GM12875 (cell line): ENCODE results near the gene ACSBG1.
"Not testable (repeated sequence)": the region's sequence is repeated elsewhere in the genome, so short reads cannot be mapped to it uniquely, and the experiment has no call there.

Source experiments
- H3K4me3 ChIP-seq: one replicate; pipeline ENCODE4 v1.5.1; 2011; ENCODE audit warnings: low read depth, low read length, control low read depth
- TF ChIP-seq, protein P1 (sequence below): IDR thresholded peaks from 2 replicates; pipeline ENCODE4 v1.5.1; 2011; ENCODE audit warnings: low read depth, mild to moderate bottlenecking, control low read depth, inconsistent platforms, low read length, moderate library complexity, borderline replicate concordance; ENCODE audit not compliant: insufficient read depth

ACSBG1 gene

GRCh38 chr15:78249131-78249530, 14.8 kb upstream of the ACSBG1 start:
- H3K4me3 ChIP-seq, result no peak overlapping the region
- TF ChIP-seq, protein P1, sequence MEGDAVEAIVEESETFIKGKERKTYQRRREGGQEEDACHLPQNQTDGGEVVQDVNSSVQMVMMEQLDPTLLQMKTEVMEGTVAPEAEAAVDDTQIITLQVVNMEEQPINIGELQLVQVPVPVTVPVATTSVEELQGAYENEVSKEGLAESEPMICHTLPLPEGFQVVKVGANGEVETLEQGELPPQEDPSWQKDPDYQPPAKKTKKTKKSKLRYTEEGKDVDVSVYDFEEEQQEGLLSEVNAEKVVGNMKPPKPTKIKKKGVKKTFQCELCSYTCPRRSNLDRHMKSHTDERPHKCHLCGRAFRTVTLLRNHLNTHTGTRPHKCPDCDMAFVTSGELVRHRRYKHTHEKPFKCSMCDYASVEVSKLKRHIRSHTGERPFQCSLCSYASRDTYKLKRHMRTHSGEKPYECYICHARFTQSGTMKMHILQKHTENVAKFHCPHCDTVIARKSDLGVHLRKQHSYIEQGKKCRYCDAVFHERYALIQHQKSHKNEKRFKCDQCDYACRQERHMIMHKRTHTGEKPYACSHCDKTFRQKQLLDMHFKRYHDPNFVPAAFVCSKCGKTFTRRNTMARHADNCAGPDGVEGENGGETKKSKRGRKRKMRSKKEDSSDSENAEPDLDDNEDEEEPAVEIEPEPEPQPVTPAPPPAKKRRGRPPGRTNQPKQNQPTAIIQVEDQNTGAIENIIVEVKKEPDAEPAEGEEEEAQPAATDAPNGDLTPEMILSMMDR, result no peak

DNA sequence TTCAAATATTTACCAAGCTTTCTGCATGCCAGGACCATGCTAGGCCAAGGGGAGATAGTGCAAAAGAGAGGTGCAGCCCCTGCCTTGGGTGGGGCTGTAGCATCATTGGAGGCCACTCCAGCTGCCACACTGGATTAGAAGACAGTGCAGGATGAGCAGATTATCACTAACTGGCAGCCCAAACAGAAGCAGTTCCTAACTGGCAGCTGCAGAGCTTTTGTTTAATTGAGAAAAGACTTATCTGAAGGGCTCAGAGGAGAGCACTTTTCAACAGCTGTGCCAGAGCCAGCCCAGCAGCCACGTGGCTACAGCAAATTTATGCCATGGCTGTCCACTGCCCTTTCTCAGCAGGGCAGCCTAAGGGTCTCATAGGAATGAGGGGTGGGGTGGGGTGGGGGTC, 13.5 kb upstream of the ACSBG1 start:
- TF ChIP-seq, protein P1, result no peak
- no peak overlapping the region for H3K4me3 ChIP-seq

- H3K4me3 ChIP-seq, result not testable (repeated sequence)
These were observed 11.7 kb upstream of the ACSBG1 start for GRCh38 chr15:78245976-78246620.

- H3K4me3 ChIP-seq, result not testable (repeated sequence)
These were observed 11.0 kb upstream of the ACSBG1 start for GRCh38 chr15:78245392-78245791.

DNA sequence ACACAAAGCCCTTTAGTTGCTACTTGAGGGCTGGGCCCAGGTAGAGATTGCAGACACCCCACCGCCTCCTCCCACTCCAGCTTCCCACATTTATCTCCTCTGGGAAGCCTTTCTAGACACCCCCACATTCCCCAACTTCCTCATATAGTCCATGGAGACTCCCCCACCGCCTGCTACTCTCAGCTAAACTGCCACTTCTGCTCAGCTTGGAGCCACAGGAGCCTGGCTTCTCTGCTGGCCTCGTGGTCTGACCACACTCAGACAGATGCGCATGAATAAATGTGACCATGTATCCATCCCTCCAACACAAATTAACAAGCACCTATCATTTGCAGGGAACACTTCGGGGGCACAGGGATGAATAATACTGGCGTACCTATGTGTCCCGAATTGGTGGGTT, 10.5 kb upstream of the ACSBG1 start:
- H3K4me3 ChIP-seq, result no peak overlapping the region
- TF ChIP-seq, protein P1, result no peak

- TF ChIP-seq, protein P1, result no peak
- H3K4me3 ChIP-seq, result no peak overlapping the region
These were observed 9.7 kb upstream of the ACSBG1 start for GRCh38 chr15:78244101-78244500.

DNA sequence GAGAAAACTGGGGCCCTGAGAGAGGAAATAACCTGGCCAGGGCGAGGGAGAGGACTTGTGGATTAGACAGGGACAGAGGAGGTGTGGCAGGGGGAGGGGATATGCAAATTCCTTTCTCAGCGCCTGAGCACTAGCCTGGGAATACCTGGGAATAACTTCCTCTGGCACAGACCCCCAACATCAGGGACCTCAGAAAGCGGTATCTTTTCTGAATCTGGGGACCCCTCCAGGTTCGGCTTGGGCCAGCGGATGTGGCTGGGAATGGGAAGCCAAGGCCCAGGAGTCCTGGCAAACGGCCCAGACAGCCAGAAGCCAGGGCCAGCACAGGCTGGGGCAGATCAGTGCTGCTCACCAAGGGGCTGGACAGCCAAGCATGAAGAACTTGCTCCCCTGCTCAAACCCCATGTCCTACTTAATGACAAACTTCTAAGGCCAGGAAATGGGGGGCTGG, 9.2 kb upstream of the ACSBG1 start:
- no peak overlapping the region for H3K4me3 ChIP-seq
- TF ChIP-seq, protein P1, result no peak

DNA sequence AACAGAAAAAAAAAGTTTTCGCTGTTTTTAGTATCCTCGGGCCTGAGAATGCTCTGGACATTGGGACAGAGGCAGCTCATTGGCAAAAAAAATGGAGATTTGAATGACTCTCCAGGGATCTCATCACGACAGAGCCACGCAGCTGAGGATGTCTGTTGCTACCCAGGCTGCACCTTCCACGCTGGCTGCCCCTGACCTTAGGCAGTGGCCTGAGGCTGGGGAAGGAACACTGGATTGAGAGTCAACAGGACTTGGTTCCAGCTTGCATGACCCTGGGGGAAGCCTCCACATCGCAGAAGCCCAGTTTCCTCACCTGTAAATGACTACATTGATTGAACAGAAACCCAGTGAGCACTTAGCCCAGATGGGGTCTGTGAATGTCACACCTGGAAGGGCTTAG, 8.7 kb upstream of the ACSBG1 start:
- TF ChIP-seq, protein P1, result no peak
- no peak overlapping the region for H3K4me3 ChIP-seq
